Breast epithelium (tissue), 4 donors: ENCODE measurements around the gene XYLT1. TPM values are rescaled to one million over a fixed set of nuclear protein-coding genes. Genes with fewer than 3 reads are reported as not detected.
A peak's percentile ranks its signal among the peaks of the same experiment; 100 is the strongest.

Source experiments
- DNase-seq, 2 donors: peaks; one replicate each; pipeline ENCODE4 v3.0.0-alpha.2; 2019; ENCODE audit warnings: low spot score in 2 of 2
- H3K27ac ChIP-seq, 2 donors: fragments of 200-600 bp; sonication (generic) in 1 of 2; one replicate each; pipeline ENCODE4 v1.5.1; 2016 to 2019; ENCODE audit warnings: mild to moderate bottlenecking in 1 of 2
- H3K27me3 ChIP-seq, 2 donors: fragments of 200-600 bp; sonication (generic) in 1 of 2; one replicate each; pipeline versions ENCODE4 v1.5.1 to v1.6.0; 2017 to 2019; ENCODE audit warnings: control low read depth in 1 of 2, mild to moderate bottlenecking in 1 of 2
- H3K36me3 ChIP-seq: fragments of 200-600 bp; one replicate; pipeline ENCODE4 v1.5.1; 2019
- H3K4me1 ChIP-seq, 2 donors: fragments of 200-600 bp; sonication (generic); one replicate each; pipeline ENCODE4 v1.5.1; 2016 to 2019; ENCODE audit warnings: control low read depth in 1 of 2
- H3K4me3 ChIP-seq, 3 donors: fragments of 200-600 bp; sonication (generic); 1 replicate in 2 of 3; 2 replicates in 1 of 3; pipeline ENCODE4 v1.5.1; 2016 to 2019; ENCODE audit warnings: mild to moderate bottlenecking in 3 of 3, moderate library complexity in 2 of 3
- H3K9me3 ChIP-seq, 2 donors: fragments of 200-600 bp; sonication (generic) in 1 of 2; one replicate each; pipeline ENCODE4 v1.5.1; 2016 to 2019; ENCODE audit warnings: control low read depth in 1 of 2
- CTCF ChIP-seq, 3 donors: fragments of 450-650 bp; IDR thresholded peaks; one replicate each; pipeline ENCODE4 v1.5.1; 2016 to 2017; ENCODE audit warnings: antibody characterized with exemption in 3 of 3, mild to moderate bottlenecking in 3 of 3, moderate library complexity in 3 of 3
- POLR2A ChIP-seq: fragments of 450-650 bp; IDR thresholded peaks from one replicate; pipeline ENCODE4 v1.6.1; 2016; ENCODE audit warnings: antibody characterized with exemption, mild to moderate bottlenecking, moderate library complexity
- POLR2AphosphoS5 ChIP-seq, 3 donors: sonication (generic); formaldehyde crosslinking; IDR thresholded peaks; one replicate each; pipeline ENCODE4 v1.6.1; 2017; ENCODE audit warnings: antibody characterized with exemption in 3 of 3
- intact Hi-C: fragments of 100-400 bp; cut with DNase I; formaldehyde crosslinking; loops from one replicate; pipeline ENCODE4 v1.15.1; 2023; ENCODE audit warnings: low total_unique reads
- total RNA-seq, 3 donors: library from RNA; depleted of rRNA; stranded (reverse); fragments of >200 nt; gene quantifications; one replicate each; pipeline ENCODE4 v1.1.0, GENCODE V29; 2016

XYLT1 gene, protein sequence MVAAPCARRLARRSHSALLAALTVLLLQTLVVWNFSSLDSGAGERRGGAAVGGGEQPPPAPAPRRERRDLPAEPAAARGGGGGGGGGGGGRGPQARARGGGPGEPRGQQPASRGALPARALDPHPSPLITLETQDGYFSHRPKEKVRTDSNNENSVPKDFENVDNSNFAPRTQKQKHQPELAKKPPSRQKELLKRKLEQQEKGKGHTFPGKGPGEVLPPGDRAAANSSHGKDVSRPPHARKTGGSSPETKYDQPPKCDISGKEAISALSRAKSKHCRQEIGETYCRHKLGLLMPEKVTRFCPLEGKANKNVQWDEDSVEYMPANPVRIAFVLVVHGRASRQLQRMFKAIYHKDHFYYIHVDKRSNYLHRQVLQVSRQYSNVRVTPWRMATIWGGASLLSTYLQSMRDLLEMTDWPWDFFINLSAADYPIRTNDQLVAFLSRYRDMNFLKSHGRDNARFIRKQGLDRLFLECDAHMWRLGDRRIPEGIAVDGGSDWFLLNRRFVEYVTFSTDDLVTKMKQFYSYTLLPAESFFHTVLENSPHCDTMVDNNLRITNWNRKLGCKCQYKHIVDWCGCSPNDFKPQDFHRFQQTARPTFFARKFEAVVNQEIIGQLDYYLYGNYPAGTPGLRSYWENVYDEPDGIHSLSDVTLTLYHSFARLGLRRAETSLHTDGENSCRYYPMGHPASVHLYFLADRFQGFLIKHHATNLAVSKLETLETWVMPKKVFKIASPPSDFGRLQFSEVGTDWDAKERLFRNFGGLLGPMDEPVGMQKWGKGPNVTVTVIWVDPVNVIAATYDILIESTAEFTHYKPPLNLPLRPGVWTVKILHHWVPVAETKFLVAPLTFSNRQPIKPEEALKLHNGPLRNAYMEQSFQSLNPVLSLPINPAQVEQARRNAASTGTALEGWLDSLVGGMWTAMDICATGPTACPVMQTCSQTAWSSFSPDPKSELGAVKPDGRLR
- 10 to 100 TPM; 11.9 to 32.8 (median 13.8) TPM for total RNA-seq

GRCh38 chr16:17470908-17471718 lies at the start of gene XYLT1:
Gene XYLT1 (minus strand): TSS chr16:17470960. CDS start chr16:17470796, 164 bp downstream.
- no peaks in the 10 kb centered on the region for H3K36me3 ChIP-seq
- intact Hi-C loops: loop anchor here (10.0 kb wide), 1 partner anchor 276 kb away; no protein-coding TSS in a partner anchor
- no peaks in the 10 kb centered on the region for H3K9me3 ChIP-seq
- TF ChIP-seq POLR2A: no peak
- TF ChIP-seq CTCF (IDR thresholded peaks at IDR 0.05): no peak
- peak in 2 of 3 donors; percentile 30 to 78 for TF ChIP-seq POLR2AphosphoS5 (IDR thresholded peaks at IDR 0.05)
- peaks cover 4 to 6% of the 10 kb centered on the region in 2 donors for H3K4me1 ChIP-seq
- H3K27me3 ChIP-seq: no peaks in the 10 kb centered on the region
- H3K4me3 ChIP-seq: peak within 1 kb of the TSS; percentile 70 to 85 (median 71)
- peak within 1 kb of the TSS; percentile 87 to 95 for H3K27ac ChIP-seq
- DNase-seq: peak in 1 of 2 donors; percentile 55

GRCh38 chr16:17520111-17520510 lies 49.4 kb upstream of the XYLT1 start:
- Histone ChIP-seq H3K27me3 (peaks cover 0 to 3% of the 10 kb centered on the region in 2 donors), H3K36me3 (no peaks in the 10 kb centered on the region), H3K4me3 (no peak overlapping the region), H3K4me1 (no peaks in the 10 kb centered on the region), H3K9me3 (no peaks in the 10 kb centered on the region), H3K27ac (no peak overlapping the region)
- intact Hi-C loops: no loop called here
- DNase-seq: no peak
- TF ChIP-seq POLR2AphosphoS5 (IDR thresholded peaks at IDR 0.05) (no peak), POLR2A (no peak), CTCF (IDR thresholded peaks at IDR 0.05) (no peak)

- H3K4me3 ChIP-seq: no peak overlapping the region
- intact Hi-C loops: no loop called here
Observed at GRCh38 chr16:17519101-17519955, 48.6 kb upstream of the XYLT1 start.

More at GRCh38 chr16:17519101-17519955, 48.6 kb upstream of the XYLT1 start:
- H3K9me3 ChIP-seq: no peaks in the 10 kb centered on the region
- no peak overlapping the region for H3K27ac ChIP-seq
- DNase-seq: no peak
- peaks cover 0 to 3% of the 10 kb centered on the region in 2 donors for H3K27me3 ChIP-seq
- H3K36me3 ChIP-seq: no peaks in the 10 kb centered on the region
- no peaks in the 10 kb centered on the region for H3K4me1 ChIP-seq
- no peak for TF ChIP-seq CTCF (IDR thresholded peaks at IDR 0.05)
